ENCODE results near the gene ZNF33B.

Gene ZNF33B

GRCh38 chr10:42551582-42552187 lies 86.7 kb downstream of the ZNF33B start:
- peak overlapping the region; percentile 98 for H3K4me3 ChIP-seq (ENCODE audit: low read length)
- no peaks in the 10 kb centered on the region for H3K9me3 ChIP-seq (ENCODE audit: insufficient read depth, low read length)
- H3K9ac ChIP-seq (ENCODE audit: low read length): peak overlapping the region; percentile 81
- peak overlapping the region; percentile 93; the same call in 1 of the 2 replicates for H2AFZ ChIP-seq (ENCODE audit: low read depth, low read length)
- TF ChIP-seq EZH2phosphoT487 (IDR thresholded peaks at IDR 0.05; ENCODE audit: low read depth) (no peak), CTCF (IDR thresholded peaks at IDR 0.05; ENCODE audit: low read depth, low read length) (no peak)
- peaks cover 6% of the 10 kb centered on the region; the same call in 1 of the 2 replicates for H3K4me1 ChIP-seq (ENCODE audit: low read length)
- peaks cover 13% of the 10 kb centered on the region for H3K36me3 ChIP-seq (replicated peaks; ENCODE audit: low read depth, low read length)
- peaks cover 14% of the 10 kb centered on the region for H3K79me2 ChIP-seq (ENCODE audit: low read length)
- peak overlapping the region; percentile 88 for H3K4me2 ChIP-seq (ENCODE audit: low read length)
- no peaks in the 10 kb centered on the region for H3K27me3 ChIP-seq (ENCODE audit: low read depth, low read length)
- H3K27ac ChIP-seq (ENCODE audit: low read length): no peak overlapping the region
- H4K20me1 ChIP-seq (ENCODE audit: insufficient read depth, low read length): no peaks in the 10 kb centered on the region

- Histone ChIP-seq H3K4me3 (ENCODE audit: low read length) (no peak overlapping the region), H2AFZ (ENCODE audit: low read depth, low read length) (no peak overlapping the region), H3K36me3 (replicated peaks; ENCODE audit: low read depth, low read length) (peaks cover 13% of the 10 kb centered on the region), H3K4me2 (ENCODE audit: low read length) (no peak overlapping the region), H3K9ac (ENCODE audit: low read length) (no peak overlapping the region), H3K27ac (ENCODE audit: low read length) (no peak overlapping the region), H3K4me1 (ENCODE audit: low read length) (peaks cover 6% of the 10 kb centered on the region; the same call in 1 of the 2 replicates), H3K79me2 (ENCODE audit: low read length) (peaks cover 14% of the 10 kb centered on the region), H3K27me3 (ENCODE audit: low read depth, low read length) (no peaks in the 10 kb centered on the region), H3K9me3 (ENCODE audit: insufficient read depth, low read length) (no peaks in the 10 kb centered on the region), H4K20me1 (ENCODE audit: insufficient read depth, low read length) (no peaks in the 10 kb centered on the region)
- no peak for TF ChIP-seq EZH2phosphoT487 (IDR thresholded peaks at IDR 0.05; ENCODE audit: low read depth)
- TF ChIP-seq CTCF (IDR thresholded peaks at IDR 0.05; ENCODE audit: low read depth, low read length): no peak
Observed at GRCh38 chr10:42549851-42550250, 88.5 kb downstream of the ZNF33B start.

- H3K4me1 ChIP-seq (ENCODE audit: low read length): peaks cover 6% of the 10 kb centered on the region; the same call in 1 of the 2 replicates
- no peaks in the 10 kb centered on the region for H3K9me3 ChIP-seq (ENCODE audit: insufficient read depth, low read length)
- no peak overlapping the region for H3K27ac ChIP-seq (ENCODE audit: low read length)
- TF ChIP-seq EZH2phosphoT487 (IDR thresholded peaks at IDR 0.05; ENCODE audit: low read depth): no peak
- no peak for TF ChIP-seq CTCF (IDR thresholded peaks at IDR 0.05; ENCODE audit: low read depth, low read length)
- H3K27me3 ChIP-seq (ENCODE audit: low read depth, low read length): no peaks in the 10 kb centered on the region
- H3K9ac ChIP-seq (ENCODE audit: low read length): no peak overlapping the region
- no peak overlapping the region for H2AFZ ChIP-seq (ENCODE audit: low read depth, low read length)
- H3K4me3 ChIP-seq (ENCODE audit: low read length): no peak overlapping the region
- no peaks in the 10 kb centered on the region for H4K20me1 ChIP-seq (ENCODE audit: insufficient read depth, low read length)
- H3K79me2 ChIP-seq (ENCODE audit: low read length): peaks cover 14% of the 10 kb centered on the region
- H3K4me2 ChIP-seq (ENCODE audit: low read length): no peak overlapping the region
- peaks cover 13% of the 10 kb centered on the region for H3K36me3 ChIP-seq (replicated peaks; ENCODE audit: low read depth, low read length)
Observed at GRCh38 chr10:42548254-42548653, 90.1 kb downstream of the ZNF33B start.

- no peaks in the 10 kb centered on the region for H3K79me2 ChIP-seq (ENCODE audit: low read length)
Observed at GRCh38 chr10:42544945-42545344, 93.4 kb downstream of the ZNF33B start.

More at GRCh38 chr10:42544945-42545344, 93.4 kb downstream of the ZNF33B start:
- H4K20me1 ChIP-seq (ENCODE audit: insufficient read depth, low read length): no peaks in the 10 kb centered on the region
- no peak overlapping the region for H2AFZ ChIP-seq (ENCODE audit: low read depth, low read length)
- no peak overlapping the region for H3K27ac ChIP-seq (ENCODE audit: low read length)
- H3K4me2 ChIP-seq (ENCODE audit: low read length): no peak overlapping the region
- H3K27me3 ChIP-seq (ENCODE audit: low read depth, low read length): no peaks in the 10 kb centered on the region
- no peaks in the 10 kb centered on the region for H3K4me1 ChIP-seq (ENCODE audit: low read length)
- no peaks in the 10 kb centered on the region for H3K9me3 ChIP-seq (ENCODE audit: insufficient read depth, low read length)
- TF ChIP-seq EZH2phosphoT487 (IDR thresholded peaks at IDR 0.05; ENCODE audit: low read depth) (no peak), CTCF (IDR thresholded peaks at IDR 0.05; ENCODE audit: low read depth, low read length) (no peak)
- no peak overlapping the region for H3K4me3 ChIP-seq (ENCODE audit: low read length)
- H3K36me3 ChIP-seq (replicated peaks; ENCODE audit: low read depth, low read length): peaks cover 22% of the 10 kb centered on the region
- no peak overlapping the region for H3K9ac ChIP-seq (ENCODE audit: low read length)

All from OCI-LY3 (cell line).